ENCODE data around the gene NSFL1C.

GRCh38 chr20:1505361-1505760, 38.7 kb upstream of the NSFL1C start:
- no peak for TF ChIP-seq CTCF (IDR thresholded peaks at IDR 0.05)
- TF ChIP-seq POLR2AphosphoS5 (IDR thresholded peaks at IDR 0.05): no peak
